ENCODE results near the gene CCDC141.

Gene CCDC141

DNA sequence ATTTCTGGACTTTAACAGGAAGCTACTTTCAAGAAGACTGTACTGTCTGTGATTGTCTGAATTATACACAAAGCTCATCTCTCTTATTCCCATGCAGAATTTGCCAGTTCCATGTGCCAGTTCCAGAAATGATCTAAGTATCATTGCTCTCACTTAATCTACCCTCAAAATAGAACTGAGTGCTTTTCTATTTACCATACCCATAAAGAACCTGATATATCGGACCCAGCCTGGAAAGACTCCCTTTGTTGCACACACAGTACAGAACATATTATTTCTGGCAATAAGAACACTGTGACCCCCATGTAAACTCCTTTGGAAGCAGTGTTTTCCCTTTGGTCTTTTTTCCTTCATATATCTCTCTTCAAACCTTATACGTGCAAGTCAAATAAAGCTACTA, 140.4 kb downstream of the CCDC141 start:
- no peak for DNase-seq

DNA sequence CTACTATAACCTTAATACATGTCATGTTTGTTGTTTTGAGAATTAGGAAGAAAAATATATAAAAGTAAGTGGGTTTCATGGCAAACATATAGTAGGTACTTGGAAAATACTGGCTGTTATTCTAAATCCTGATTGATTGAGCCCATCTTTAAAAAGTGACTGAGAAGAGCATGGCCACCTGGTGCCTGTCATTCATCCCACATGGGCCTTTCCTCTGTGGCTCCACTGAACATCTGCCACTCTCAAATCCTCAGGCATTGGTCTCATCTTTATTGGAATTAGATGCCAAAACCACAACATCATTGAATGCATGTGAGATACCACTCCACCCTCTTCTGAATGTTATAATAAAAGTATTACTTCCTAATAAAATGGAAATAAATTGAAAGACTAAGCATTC, 141.1 kb downstream of the CCDC141 start:
- no peak for DNase-seq

DNA sequence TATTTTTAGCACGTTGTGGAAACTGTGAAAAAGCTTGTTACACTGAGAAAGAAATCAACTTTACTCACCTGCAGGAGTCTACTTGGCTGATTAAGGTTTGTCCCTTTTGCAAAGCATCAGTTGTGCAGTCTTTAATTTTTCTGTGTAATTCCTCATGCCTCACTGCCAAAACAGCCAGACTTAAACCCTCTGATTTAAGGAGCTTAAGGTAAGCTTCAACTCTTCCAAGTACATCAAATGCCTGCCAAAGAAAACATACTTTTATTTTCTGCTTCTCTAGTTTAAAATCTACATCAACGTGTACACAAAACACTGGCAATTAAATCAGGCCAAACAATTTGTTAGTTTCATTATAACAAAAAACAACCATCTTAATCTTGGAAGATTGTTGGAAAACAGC, 144.7 kb downstream of the CCDC141 start:
- DNase-seq, result no peak

DNA sequence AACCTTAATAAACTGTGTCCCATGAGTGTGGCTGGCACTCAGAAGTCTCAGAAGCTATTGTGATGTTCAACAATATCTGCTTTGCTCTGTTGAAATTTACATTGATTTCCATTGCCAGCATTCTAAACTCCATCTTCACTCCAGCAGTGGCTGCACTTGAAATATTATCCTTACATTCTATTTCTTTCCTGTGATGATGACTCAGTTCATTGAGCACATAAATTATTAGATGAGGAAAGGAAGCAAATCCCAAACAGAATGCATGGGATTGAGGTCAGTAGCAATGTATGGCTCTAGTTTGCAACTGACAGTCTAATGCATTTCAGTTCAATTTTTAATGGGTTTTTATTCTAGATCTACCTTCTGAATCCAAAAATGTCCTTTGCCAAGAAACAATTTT, 150.3 kb downstream of the CCDC141 start:
- no peak for DNase-seq

DNA sequence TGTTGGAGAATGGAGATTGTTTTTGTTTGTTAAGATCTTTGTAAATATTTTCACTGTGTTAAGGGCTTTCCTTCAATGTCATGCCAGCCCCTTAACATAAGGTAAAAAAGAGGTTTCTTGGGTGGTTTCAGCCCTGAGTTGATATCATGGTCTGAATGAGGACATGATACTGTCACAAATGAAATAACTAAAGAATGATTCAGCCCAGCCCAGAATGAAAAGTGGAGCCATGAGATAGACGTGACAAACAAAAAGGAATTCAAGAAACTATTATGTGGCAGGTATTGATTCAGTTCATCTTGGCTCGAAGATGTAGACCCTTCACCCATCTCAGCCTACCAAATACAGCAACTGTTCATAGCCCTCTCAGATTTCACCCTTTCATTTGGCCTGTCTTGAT, 154.1 kb downstream of the CCDC141 start:
- no peak for DNase-seq

DNA sequence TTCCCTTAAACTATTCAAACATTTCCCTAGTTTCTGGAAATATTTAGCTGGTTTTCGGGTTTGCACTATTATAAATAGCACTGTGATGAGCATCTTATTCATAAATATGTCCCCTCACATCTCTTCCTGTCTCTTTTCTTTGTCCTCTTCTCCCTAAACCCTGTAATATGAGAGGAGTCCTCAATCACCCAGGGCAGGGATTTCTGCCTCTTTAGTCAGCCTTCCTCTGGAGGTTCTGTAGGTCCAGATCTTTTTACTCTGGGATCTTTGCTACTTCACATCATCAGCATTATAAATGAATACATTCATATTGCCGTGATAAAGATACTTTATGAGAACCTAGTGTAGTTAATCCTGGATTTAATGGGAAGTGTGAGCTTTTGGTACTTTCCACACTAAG, 154.8 kb downstream of the CCDC141 start:
- no peak for DNase-seq

DNA sequence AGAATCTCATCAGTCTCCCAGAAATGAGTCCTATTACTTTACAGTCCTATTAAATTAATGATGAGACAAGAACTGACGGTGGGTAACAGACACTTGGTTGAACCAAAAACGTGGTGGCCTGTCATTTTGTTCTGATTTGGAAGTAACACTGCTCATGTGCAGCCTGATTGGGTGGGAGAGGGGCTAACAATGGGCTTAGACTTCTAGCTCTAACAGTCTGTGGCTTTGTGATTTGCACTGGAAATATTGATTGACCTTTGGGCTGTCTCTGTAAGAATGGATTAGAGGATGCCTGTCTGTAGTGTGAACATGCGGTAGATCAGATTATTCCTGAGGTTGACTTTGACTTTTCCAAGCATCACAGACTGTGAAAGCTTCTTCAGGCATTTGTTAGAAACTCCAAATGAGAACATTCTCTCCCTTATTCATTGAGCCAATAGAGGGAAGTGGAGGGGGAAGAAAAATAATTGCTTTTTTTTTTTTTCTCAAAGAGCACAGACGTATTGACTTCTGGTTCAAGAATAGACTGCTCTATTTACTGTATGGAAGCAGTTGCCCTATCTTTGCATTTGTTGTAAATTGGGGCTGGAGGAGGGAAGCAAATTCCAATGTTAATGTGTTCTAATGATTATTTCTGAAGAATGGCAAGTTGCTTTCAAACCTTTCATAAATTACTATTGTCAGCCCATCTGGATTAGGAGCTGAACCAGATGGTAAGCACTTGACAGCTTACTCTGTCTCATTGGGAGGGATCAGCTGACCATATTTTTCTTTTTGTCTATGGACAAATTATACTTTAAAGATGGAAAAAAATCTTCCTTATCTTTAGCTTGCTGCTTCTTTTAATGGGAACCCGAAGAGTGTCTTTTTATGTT, 156.9 kb downstream of the CCDC141 start:
- DNase-seq, result no peak

DNA sequence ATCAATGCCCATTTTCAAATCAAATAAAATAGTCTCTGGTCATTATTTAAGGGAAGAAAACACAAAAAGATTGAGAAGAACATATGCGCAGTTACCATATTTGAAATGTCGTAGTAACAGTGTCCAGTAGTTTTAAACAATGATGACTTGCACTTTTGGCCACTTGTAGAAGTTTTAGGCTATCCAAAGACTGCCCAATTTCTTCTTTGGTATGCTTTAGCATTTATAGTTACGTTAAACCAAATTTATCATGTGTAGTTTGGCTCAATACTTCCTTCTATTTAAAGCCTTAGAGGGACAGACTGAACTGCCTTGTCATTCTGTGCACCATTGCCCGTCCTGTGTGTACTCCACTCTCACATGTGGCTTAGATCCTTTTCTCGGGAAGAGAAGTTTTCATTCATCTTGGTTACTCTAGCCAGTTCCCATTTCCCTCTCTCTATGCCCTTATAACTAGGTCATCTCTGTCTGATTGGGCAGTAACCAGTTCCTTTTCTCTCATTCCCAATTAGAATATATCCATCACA, 157.9 kb downstream of the CCDC141 start:
- DNase-seq, result no peak

DNA sequence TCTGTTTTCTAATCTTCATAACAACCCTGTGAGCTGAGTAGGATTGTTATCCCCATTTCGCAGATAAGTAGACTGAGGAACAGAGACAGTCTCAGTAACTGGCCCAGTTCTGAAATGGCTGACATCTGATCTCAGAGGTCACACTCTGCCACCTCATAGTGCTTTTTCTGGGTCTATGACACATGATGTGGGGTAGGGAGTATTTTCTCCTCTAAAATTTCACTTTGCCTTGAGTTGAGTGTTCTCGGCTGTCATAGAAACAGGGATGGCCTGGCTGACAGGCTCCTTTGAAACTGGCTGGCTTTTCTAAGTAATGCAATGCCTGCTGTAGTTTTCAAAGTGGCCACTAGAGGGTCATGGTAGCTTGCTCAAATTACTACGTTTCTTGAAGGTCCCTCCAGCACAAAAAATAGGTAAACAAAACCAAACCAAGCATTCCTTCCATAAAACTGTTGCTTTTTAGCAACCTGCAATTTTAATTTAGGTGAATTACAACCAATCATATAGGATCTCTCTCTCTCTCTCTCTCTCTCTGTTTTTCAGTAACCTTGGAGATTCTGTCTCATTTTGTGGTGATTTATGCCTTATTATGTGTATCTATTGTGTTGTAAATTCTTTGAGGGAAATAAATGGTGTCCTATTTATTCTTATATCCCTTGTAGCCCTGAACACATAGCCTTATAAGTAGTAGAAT, 158.5 kb downstream of the CCDC141 start:
- peak; percentile 31 to 36 for DNase-seq

DNA sequence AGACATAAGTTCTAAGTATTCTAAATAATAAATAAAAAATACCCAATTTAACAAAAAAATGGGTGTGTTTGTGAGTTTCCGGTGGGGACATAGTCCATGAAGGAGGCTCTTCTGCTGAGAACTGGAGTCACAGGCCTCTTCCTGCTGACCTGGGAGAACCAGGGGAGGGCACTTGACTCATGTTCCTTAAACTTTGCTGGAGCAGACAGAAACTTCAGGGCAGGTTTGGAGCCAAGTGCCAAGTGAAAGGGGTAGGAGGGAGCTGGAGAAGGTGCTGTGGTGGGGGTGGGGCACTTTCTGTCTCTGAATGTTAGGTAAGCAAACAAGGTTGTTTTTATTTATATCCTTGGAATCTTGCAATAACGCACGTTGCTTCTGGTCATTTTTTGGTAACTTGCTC, 163.9 kb downstream of the CCDC141 start:
- no peak for DNase-seq

DNA sequence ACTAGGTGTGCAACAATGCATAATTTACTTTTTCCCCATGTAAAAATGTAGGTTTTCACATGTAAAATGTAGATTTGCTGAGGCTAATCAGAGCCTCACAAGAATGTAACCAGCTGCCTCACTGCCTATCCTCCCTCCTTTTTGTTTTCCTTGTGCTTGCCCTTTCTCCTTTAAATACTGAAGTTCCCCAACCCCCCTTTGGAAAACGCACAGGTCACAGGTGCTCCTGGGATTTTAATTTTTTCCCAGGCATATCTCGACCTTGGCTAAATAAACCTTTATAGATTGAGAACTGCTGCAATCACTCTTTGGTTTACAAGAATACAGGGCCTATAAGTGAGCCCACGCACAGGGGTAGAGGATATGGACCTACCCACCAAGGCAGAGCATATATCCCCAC, 165.5 kb downstream of the CCDC141 start:
- DNase-seq, result no peak

DNA sequence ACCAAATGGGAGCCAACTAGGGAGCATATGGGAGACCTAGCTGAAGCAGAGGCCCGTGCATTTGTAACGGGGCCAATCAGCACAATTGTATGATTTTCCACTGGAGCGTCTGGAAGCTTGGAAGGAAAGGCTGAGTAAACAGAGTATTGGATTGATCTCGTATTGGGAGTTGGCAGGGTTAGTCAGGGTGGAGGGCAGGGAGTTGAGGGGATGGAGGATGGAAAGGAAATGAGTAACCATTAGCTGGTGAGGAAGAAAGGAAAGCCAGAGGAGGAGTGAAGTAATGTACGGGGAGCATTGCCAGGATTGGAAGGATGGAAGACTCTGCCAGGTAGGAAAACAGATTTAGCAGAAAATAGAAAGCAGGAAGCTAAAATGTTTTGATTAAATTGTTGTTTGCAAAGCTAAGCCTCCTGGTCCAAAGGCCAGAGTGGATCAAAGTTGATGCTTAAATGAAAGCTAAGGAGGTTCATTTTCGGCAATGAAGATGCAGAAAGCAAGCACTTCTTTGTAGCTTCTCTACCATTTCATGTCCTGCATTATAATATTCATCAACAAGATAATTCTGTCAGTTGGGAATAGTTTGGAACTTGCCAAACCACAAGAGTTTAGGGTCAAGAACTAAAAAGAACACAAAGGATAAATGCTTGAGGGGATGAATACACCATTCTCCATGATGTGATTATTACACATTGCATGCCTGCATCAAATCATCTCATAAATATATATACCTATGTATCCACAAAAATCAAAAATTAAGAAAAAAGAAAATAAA, 167.1 kb downstream of the CCDC141 start:
- no peak for DNase-seq

DNA sequence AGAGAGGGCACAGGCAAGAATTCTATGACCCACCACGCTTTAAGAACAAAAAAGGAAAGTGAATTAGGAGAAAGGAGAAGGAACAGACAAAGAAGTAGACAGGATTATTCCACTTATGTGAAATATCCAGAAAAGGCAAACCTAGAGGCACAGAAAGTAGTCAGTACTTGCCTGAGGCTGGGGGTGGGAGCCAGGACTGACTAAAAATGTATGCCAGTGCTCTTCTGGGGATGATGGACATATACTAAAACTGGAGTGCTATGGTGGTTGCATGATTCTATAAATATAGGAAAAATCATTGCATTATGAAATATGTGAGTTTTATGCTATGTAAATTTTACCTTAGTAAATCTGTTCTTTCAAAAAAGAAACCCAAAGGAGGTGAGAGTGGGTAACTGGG, 168.9 kb downstream of the CCDC141 start:
- DNase-seq, result no peak

DNA sequence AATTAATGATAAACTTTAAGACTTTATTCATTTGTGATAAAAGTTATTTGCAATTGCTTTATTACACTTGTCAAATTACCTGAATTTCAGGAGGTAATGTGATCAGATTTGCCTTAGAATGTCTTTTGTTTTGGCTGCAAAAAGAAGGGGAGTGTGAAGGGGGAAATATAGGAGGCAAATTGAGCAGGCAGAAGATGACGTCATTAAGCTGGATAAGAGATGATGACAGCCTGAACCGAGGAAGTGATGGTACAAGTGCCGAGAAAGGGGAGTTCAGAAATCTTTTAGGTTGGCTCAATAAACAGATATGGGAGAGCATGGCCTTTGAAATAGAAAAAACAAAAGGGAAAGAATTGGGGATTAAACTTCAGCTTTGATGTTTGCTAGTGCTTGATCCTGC, 169.7 kb downstream of the CCDC141 start:
- no peak for DNase-seq

DNA sequence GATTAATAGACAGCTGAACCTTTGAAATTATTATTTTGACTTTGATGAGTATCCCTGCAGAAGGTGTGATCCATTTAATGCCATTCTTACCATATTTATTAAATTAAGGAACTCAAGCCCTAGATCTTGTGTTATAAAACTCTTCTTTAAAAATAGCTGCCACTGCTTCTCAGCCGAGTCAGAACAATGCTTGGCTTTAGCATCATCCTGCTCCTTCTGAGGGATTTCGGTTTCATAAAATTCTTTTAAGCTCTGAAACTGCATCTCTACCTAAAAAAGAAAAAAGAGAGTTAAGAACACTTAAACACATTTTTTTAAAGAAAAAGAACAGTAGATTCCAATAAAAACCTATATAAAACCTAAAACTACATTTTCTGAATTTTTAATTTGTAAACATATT, 172.1 kb downstream of the CCDC141 start:
- DNase-seq, result no peak

DNA sequence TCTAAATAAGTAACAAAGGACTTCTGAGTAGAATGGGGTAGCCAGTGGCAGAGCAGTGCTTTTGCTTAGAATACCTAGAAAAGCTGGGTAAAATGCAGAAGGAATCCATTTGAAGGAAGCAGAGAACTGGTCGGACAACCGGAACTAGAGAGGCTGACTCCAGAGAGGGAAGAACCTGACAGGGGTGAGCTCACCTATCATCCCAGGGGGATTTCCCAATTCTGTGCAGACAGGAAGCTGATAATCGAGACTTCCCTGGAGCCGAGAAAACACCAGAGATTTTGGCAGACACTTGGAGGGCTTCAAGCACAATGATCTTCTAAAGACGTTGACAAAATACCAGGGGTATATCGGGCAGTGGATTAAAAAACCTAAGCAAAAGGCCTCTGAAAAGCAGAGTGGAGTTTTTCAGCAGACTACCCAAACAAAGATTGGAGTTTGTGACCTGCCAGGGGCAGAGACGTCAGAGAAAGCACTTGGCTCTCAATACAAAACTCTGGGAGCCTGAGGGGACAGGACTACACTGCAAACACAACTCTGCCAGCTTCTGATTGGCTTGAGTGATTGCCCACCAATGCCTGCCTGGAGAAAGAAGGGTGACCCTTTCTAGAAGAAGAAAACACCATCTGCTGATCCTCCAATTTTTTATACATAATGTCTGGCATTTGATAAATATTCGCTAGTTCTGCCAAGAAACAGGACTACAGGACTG, 175.3 kb downstream of the CCDC141 start:
- DNase-seq, result no peak

DNA sequence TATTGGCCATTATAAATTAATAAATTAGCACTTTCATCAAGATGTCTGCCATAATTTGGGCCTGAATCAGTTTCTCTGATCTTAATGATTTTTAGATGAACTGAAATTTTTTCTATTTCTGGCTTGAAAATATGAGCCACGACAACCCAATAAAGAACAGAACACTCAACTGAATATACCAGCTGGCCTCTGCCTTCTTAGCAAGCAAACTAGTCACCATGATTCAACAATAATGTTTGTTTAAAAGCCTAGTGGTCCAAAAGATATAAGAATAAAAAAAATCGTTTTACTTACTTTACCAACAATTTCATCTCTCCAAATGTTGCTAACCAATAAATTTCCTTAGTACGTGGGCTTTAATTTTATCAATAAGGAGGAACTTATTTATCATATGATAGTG, 176.0 kb downstream of the CCDC141 start:
- DNase-seq, result no peak

DNA sequence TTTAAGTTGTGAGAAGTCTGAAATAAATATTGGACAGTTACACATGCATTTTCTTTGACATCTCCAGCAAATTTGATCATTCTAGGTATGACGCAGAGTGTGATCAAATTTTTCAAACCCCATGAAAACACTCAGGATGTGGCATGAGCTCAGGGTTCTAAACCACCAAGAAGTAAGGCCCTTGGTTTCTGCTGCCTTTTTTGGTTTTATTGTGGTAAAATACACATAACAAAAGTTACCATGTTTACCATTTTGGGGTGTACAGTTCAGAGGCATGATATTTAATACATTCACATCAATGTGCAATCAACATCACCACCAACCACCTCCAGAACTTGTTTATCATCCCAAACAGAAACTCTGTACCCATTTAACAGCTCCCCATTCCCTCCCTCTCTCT, 178.4 kb downstream of the CCDC141 start:
- no peak for DNase-seq

DNA sequence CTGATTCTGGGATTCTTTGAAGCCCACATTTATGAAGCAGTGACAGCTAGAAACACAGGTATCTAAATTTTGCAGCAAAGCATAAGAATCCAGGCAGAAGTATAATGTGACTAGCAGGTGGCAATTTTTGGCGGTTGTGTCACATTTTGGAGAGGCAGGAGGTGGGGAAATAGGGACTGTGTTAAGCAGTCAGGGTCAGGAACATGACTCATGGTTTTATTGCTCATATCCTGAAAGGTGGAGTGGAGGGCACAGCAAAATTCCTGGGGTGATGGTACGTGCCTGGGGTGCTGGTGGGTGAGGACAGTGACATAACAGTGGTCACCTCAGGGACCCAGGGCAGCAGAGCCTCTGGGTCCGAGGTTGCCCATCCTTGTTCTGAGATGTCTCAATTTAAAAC, 179.2 kb downstream of the CCDC141 start:
- no peak for DNase-seq

DNA sequence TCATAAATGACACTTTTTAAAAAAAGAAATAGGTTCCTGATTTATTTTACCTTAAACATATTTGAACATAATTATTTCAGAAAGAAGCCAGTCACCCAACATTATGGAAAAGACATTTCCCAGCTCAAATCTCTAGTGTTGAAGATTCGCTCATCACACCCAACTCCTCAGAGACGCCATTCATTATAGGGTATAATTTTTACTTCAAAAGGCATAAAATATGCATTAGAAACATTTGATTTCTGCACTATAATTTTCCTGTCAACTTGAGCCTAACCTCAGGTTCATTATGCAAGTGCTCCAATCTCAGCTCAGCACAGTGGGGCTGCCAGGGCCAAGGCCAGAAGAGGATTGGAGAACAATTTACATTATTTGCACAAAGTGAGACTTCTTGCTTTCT, 183.9 kb downstream of the CCDC141 start:
- no peak for DNase-seq

DNA sequence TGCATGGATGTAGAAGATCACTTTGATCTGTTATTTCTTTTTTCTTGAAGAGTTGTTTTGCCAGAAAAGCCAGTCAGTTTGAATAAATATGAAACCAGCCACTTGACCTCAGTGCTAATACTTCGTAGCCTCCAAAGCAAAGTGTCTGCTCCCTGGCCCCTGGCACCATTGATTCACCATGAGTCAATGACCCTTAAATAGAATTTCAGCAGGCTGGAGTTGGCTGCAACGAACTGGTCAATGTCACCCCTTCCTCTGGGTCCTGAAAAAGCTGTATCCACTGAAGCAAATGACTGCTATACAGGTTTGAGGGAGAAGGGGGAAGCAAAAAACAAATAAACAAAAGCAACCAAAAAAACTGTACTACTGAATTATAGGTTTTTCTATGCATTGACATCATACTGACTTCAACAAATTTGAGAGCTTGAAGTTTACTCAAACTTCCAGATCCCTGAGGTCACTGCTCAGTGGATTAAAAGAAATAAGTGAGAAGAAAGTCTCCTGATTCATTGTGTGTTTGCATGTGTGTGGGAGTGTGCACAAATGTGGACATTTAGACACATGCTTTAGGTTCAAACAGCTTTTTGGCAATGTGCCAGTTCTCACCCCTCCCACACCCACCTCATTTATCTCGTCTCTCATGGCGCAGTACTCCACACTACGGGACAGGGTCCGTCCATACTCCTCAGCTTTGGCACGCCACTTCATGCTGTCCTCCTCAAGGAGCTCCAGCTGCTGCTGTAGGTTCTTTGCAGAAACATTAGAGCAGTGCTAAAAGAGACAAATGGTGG, 184.6 kb downstream of the CCDC141 start:
- no peak for DNase-seq
